Measurements from ENCODE around the gene ADGB.

Gene ADGB

GRCh38 chr6:146574211-146574610 lies 24.6 kb upstream of the ADGB start:
- in situ Hi-C loops (cut with HindIII; ENCODE audit: low sequenced_read_pairs) = no loop called here
- H3K4me3 ChIP-seq (ENCODE audit: low read depth, low read length) = no peak overlapping the region
- TF ChIP-seq, protein P1, sequence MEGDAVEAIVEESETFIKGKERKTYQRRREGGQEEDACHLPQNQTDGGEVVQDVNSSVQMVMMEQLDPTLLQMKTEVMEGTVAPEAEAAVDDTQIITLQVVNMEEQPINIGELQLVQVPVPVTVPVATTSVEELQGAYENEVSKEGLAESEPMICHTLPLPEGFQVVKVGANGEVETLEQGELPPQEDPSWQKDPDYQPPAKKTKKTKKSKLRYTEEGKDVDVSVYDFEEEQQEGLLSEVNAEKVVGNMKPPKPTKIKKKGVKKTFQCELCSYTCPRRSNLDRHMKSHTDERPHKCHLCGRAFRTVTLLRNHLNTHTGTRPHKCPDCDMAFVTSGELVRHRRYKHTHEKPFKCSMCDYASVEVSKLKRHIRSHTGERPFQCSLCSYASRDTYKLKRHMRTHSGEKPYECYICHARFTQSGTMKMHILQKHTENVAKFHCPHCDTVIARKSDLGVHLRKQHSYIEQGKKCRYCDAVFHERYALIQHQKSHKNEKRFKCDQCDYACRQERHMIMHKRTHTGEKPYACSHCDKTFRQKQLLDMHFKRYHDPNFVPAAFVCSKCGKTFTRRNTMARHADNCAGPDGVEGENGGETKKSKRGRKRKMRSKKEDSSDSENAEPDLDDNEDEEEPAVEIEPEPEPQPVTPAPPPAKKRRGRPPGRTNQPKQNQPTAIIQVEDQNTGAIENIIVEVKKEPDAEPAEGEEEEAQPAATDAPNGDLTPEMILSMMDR (IDR thresholded peaks at IDR 0.05; ENCODE audit: low read depth, low read length) = no peak
- no peak for DNase-seq (ENCODE audit: low read depth, low spot score)

DNA sequence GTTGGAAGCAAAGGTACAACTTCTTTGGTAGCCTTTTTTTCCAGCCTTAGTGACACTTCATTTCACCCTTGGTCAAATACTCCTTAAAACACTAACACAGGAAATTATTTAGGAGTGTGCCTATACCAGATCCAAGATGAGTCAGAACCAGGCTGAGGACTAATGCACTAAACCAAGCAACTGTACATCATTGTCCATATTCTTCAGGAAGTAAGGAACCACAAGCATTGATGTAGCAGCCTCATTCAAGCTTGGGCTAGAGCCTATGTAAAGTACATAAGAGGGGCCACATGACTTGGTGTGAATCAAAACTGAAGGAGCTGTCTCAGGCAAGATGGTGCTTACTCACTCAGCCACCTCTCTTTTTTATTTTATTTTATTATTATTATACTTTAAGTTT lies 20.7 kb upstream of the ADGB start:
- H3K4me3 ChIP-seq (ENCODE audit: low read depth, low read length) = no peak overlapping the region
- in situ Hi-C loops (cut with HindIII; ENCODE audit: low sequenced_read_pairs) = no loop called here
- TF ChIP-seq, protein P1 (IDR thresholded peaks at IDR 0.05; ENCODE audit: low read depth, low read length) = no peak
- peak; percentile 38 for DNase-seq (ENCODE audit: low read depth, low spot score)

DNA sequence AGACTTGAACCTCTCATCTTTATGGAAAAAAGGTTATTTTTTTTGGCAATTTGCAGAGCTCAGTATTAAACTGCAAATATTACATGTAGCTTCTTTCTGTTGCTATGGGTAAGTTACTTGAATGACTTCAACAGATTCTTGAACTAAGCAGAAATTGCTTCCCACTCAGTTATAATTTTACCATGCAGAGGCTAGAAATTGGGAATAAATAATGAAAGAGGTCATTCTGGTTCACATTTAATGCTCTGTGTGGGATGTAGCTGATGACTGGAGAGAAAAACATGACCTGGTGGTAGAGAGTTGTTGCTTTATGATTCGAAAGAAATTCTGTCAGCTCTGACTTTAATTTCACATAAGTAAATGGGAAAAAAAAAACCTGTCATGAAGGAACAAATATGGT lies 16.8 kb upstream of the ADGB start:
- in situ Hi-C loops (cut with HindIII; ENCODE audit: low sequenced_read_pairs) = no loop called here
- no peak for DNase-seq (ENCODE audit: low read depth, low spot score)
- TF ChIP-seq, protein P1 (IDR thresholded peaks at IDR 0.05; ENCODE audit: low read depth, low read length) = no peak
- H3K4me3 ChIP-seq (ENCODE audit: low read depth, low read length) = no peak overlapping the region

- in situ Hi-C loops (cut with HindIII; ENCODE audit: low sequenced_read_pairs) = no loop called here
- no peak for DNase-seq (ENCODE audit: low read depth, low spot score)
- no peak overlapping the region for H3K4me3 ChIP-seq (ENCODE audit: low read depth, low read length)
- TF ChIP-seq, protein P1 (IDR thresholded peaks at IDR 0.05; ENCODE audit: low read depth, low read length) = no peak
Measured at GRCh38 chr6:146582857-146583256, 15.9 kb upstream of the ADGB start.

DNA sequence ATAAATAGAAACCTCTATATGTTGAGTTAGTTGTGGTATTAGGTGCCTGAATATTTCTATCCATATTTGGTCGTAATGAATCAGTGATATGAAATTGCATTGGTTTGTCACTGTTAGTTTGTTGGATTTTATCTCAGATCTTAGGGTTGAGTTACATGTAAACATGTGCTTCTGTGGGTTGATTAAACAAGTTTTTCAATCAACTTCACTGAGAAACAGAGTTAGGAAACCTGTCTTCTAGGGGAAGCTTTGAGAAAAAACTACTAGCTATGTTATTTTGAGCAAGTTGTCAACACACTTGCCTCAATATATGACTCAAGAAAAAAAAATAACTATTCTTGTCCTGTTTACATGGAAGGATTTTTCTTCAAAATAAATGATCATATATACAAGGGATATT lies 14.8 kb upstream of the ADGB start:
- in situ Hi-C loops (cut with HindIII; ENCODE audit: low sequenced_read_pairs) = no loop called here
- TF ChIP-seq, protein P1 (IDR thresholded peaks at IDR 0.05; ENCODE audit: low read depth, low read length) = no peak

DNA sequence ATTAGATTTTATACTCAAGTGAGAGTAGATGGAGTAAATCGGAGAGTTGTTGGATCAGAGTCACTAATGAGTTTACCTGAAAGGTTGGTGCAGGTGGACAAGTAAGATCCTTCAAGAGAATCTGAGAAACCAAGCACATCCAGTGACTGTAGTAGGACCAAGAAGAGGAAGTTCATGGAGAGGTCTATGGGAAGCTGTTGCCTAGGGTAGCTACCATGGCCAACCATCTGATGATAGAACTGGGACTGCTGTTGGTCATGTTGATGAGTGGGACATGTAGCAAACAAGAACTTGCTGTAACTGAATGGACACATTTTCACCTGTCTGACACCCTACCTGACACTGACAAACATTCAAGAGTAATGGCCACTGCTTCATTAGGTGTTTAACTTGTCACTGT lies 11.3 kb upstream of the ADGB start:
- TF ChIP-seq, protein P1 (IDR thresholded peaks at IDR 0.05; ENCODE audit: low read depth, low read length) = no peak
- in situ Hi-C loops (cut with HindIII; ENCODE audit: low sequenced_read_pairs) = no loop called here
- H3K4me3 ChIP-seq (ENCODE audit: low read depth, low read length) = no peak overlapping the region
- no peak for DNase-seq (ENCODE audit: low read depth, low spot score)

More for the DNA sequence above, 14.8 kb upstream of the ADGB start:
- H3K4me3 ChIP-seq (ENCODE audit: low read depth, low read length) = no peak overlapping the region
- no peak for DNase-seq (ENCODE audit: low read depth, low spot score)

DNA sequence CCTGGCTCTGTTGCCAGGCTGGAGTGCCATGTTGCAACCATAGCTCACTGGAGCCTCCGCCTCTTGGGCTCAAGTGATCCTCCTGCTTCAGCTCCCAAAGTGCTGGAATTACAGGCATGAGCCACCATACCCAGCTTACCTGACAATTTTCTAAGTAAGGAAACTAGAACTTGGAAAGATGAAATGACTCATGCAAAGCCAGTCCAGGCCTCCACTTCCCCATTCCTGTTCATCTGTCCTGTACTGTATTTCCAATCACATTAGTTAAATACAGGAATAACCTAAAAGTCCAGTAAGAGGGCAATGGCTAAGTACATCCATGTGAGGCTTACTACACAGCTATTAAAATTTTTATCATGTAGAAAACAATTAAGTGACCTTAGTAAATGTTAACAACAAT lies 8.3 kb upstream of the ADGB start:
- TF ChIP-seq, protein P1 (IDR thresholded peaks at IDR 0.05; ENCODE audit: low read depth, low read length) = no peak
- no peak for DNase-seq (ENCODE audit: low read depth, low spot score)
- no peak overlapping the region for H3K4me3 ChIP-seq (ENCODE audit: low read depth, low read length)
- in situ Hi-C loops (cut with HindIII; ENCODE audit: low sequenced_read_pairs) = no loop called here

Data from astrocyte of the spinal cord (primary cell).